Activated CD4-positive, CD25-positive, alpha-beta regulatory T cell treated with anti-CD3 and anti-CD28 coated beads, Interleukin-2, amount 50 U/mL, for 72 hours (primary cell): ENCODE data around the gene PRPF8.

ENCODE experiments used
- DNase-seq: peaks from one replicate; pipeline ENCODE4 v3.0.0; 2021

The PRPF8 gene

GRCh38 chr17:1643999-1644492 is 40.6 kb downstream of the PRPF8 start:
- no peak for DNase-seq

DNA sequence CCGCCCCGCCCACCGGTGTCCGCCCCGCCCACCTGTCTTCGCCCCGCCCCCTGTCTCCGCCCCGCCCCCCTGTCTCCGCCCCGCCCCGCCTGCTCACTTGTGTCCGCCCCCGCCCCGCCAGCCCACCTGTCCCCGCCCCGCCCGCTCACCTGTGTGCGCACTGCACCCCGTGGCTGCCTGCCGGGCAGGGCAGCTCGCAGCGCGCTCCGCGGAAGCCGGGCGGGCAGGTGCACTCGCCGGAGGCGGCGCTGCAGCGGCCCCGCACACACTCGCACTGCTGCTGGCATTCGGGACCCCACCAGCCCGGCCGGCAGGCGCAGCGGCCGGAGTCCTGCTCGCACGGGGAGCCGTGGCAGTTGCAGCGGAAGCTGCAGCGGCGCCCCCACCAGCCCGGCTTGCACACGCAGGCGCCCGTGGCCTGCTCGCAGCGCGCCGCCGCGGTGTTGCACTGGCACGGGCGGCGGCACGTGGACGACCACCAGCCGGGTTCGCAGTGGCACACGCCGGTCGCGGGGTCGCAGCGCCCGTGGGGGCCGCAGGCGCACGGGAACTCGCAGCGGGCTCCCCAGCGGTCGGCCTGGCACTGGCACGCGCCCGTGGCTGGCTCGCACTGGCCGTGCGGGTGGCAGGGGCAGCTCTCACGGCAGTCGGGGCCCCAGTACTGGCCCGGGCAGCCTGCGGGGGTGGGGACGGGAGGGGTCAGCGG is 41.2 kb downstream of the PRPF8 start:
- DNase-seq, result peak; percentile 50

DNA sequence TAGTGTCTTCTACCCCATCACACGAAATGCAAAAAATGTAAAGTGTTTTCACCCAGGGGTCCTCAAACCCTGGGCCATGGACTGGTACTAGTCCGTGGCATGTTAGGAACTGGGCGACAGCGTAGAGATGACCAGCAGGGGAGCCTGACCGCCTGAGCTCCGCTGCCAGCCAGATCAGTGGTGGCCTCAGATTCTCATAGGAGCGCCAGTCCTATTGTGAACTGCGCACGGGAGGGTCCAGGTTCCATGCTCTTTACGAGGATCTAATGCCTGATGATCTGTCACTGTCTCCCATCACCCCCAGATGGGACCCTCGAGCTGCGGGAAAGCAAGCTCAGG is 43.6 kb downstream of the PRPF8 start:
- DNase-seq, result no peak

DNA sequence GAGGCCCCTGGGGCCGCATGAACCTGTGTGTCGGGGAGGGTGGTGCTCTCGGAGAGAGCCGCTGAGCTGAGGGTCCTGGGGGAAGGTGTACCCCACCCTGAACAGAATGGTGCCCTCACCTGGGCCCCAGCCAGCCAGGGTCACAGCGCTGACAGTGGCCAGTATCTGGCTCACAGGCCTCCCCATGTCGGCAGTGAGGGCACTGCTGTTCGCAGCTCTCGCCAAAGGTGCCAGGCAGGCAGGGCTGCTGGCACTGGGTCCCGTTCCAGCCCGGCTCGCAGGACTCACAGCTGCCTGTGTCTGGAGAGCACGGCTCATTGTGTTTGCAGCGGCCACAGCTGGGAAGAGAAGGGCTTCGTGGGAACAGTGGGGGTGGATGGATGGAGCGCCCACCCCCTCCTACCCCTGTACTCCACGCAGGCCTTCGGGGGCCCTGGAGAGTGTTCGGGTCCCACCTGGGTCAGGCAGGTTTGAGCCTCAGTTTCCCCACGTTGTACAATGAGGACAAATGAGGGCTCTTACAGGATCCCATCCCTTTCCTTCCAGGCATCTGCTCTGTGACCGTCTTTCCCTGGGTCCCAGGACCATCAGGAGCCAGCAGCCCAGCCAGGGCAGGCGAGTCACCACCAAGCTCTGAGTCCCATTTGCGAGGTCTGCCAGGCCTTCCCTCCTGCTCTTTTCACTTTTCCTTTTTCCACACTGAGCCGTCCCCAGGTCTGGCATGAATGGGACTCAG is 44.2 kb downstream of the PRPF8 start:
- DNase-seq, result no peak

GRCh38 chr17:1639549-1640180 is 45.0 kb downstream of the PRPF8 start:
- DNase-seq, result no peak

DNA sequence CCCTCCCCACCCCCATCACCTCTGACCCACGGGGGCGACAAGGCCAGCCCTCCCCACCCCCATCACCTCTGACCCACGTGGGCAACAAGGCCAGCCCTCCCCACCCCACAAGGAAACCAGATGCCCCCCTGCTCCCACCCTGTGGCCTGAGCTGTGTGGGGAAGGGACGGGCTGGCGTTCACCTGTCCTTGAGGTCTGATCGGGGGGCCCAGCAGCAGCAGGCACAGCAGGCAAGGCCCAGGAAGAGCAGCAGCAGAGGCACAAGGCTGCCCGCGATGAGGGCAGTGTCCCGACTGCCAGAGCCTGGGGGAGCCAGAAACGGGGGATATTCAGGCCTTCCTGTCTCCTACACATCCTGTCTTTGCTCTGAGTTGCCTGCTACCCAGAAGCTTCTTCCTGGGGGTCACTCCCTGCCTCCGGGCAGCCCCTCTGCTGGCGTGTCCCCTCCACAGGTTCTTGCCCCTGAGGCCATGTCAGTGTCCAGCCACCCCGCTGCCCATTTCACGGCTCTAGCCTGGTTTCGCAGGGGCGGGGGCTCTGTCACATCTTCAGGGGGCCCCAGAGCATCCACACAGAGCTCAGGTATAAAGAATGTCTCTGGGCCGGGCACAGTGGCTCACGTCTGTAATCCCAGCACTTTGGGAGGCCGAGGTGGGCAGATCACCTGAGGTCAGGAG is 45.9 kb downstream of the PRPF8 start:
- DNase-seq, result no peak

DNA sequence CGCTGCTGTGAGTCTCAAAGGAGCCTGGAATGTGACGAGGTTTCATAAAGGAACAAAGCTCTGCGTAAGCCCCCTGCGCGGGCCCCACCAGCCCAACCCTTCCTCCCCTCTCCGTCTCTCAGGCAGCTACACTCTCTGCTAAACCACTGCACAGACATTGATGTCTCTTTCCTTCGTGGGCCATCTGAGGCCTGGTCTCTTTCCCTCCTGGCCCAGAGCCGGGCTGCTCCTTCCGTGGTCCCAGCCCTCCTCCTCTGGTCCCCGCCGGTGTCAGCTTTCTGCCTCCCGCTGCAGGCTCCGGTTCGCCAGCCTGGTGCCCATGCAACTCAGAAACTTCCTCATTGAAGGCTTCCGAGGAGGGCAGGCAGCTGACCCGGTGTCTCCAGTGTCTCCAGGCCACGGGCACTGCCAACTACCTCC is 46.5 kb downstream of the PRPF8 start:
- DNase-seq, result no peak

DNA sequence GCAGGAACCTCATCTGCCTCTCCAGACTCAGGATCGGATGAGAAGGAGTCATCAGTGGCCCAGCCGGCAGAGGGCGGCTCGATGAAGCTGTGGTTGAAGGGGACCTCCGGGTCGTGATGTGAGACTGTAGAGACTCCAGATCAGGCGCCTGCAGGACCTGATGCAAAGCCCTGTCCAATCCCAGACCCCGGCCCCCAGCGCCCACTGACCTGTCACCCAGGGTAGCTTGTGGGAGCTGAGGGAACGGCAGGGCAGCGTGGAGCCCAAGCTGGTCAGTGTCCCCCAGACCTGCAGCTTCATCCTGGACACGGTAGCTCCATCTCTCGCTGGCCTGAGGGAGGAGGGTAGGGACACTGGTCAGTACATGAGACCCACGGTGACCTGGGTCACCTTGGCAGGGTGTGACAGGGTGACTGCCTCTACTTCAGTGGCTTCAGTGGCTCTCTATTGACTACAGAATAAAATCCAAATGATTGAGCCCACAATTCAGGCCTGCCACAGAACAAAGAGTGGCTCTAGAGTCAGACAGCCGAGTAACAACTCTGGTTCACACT is 47.9 kb downstream of the PRPF8 start:
- DNase-seq, result no peak

DNA sequence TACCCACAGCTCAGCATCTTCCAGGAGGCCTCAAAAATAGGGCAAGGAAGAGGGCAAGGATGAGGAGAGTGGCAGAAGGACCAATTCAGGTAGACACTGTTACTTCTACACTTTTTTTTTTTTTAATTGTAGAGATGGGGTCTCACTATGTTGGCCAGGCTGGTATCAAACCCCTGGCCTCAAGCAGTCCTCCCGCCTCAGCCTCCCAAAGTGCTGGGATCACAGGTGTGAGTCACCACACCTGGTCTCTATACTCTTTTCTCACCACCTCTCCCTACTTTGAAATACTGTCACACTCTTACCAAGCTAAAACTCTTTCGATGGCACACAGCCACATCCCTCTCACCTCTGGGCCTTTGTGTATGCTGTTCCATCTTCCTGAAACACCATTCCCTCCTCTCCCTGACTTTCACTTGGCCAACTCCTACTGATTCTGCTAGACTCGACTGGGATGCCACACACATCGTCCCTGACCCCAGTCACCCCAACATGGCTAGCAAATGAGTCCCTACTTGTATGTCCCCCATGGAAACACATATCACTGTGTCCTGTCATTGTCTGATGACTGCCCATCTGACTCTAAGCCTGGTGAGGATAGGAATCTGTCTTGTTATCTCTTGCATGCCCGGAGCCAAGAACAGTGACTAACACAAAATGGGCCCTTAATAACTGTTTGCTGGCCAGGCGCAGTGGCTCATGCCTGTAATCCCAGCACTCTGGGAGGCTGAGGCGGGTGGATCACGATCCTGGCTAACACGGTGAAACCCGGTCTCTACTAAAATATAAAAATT is 48.8 kb downstream of the PRPF8 start:
- no peak for DNase-seq

- no peak for DNase-seq
Observed at GRCh38 chr17:1634841-1635650, 49.6 kb downstream of the PRPF8 start.

DNA sequence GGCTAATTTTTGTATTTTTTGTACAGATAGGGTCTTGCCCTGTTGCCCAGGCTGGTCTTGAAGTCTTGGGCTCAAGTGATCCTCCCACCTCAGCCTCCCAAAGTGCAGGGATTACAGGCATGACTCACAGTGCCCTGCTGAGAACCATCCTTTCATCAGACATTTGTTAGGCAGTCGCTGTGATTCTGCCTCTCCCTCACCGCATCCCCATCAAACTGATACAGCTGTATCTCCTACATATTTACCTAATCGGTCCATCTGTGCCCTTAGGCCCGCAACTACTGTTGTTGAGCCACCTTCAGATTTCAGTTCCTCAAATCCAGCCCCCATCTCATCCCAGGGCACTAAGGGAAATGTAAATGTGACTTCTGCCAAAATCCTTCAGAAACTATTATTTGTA is 54.0 kb downstream of the PRPF8 start:
- DNase-seq, result no peak

DNA sequence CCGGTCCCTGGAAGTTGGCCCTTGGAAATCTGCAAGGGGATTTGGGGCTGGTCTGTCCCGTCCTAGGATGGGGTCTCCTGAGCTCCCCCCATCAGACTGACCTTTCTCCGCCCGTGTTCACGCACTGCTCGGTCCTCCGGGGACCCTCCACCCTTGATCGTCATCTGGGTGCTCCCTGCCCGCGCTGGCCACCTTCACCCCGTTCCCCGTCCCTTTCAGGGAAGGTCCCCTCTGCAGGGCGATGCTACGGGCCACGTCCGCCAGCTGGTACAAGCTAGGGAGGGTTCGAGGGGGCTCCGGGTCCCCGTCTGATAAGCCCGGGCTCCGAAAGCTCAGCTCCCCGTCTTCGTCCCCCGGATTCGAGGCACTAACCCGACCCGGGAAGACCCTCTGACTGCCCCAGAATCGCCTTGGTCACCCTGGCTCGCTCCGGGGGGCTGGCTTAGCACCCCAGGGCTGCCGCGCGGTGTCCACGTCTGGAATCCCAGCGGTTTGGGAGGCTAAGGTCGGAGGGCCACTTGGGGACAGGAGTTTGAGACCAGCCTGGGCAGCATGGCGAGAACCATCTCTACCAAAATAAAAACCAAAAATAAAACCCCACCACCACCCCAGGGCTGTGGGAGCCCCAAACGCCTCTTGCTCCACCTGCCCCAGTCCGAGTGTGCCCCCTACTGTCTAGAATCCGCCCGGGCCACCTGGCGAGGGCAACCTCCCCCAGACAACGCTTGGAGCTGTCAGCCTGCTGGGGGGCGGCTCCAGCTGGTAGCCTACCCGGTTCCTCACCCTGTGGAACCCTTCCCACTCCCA is 55.0 kb downstream of the PRPF8 start:
- peak; percentile 67 for DNase-seq

- DNase-seq, result peak; percentile 82
Observed at GRCh38 chr17:1628856-1629503, 55.7 kb downstream of the PRPF8 start.

DNA sequence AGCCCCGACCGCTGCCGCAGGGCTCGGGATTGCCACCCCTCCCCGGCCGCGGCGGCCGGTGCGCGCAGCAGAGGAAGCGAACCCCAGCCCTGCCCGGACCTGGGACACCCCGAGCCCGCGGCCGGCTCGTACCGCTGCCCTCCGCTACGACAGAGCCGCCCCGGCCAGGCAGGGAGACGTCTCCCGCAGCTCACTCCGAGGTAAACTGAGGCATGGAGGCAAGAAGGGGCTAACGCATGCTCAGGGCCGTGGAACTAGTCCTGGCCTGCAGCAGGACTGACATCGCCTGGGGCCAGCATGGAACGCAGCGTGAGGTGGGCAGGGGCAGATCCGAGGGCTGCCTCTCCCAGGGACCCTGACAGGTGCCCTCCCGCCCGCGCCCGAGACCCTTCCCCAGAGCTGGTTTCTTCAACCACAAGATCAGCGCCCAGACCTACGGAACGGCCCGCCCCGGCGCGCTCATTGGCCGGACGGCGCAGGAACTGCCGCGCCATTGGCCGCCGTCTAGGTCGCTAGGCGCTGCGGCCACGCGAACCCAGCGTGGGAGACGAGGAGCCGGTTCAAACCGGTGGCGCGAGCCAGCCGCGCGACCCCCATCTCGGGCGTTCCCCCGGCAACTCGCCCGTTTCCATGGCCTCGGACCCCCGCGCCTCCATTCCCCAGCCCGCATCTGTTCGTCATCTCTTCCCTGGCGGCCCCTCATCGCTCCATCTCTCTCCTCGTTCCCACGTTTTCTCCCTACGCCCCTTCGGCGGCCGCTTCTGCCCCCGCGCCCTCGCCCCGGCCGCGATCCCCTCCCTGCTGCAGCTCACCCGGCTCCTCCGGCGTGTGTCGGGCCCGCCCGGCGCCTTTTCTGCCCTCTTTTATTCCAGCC is 56.4 kb downstream of the PRPF8 start, which contains the start of gene SLC43A2:
SLC43A2 (minus strand) TSS at position 853 of the 874 bp plus-strand sequence. CDS start 960 bp downstream, outside the sequence.
- DNase-seq, result peak; percentile 78

DNA sequence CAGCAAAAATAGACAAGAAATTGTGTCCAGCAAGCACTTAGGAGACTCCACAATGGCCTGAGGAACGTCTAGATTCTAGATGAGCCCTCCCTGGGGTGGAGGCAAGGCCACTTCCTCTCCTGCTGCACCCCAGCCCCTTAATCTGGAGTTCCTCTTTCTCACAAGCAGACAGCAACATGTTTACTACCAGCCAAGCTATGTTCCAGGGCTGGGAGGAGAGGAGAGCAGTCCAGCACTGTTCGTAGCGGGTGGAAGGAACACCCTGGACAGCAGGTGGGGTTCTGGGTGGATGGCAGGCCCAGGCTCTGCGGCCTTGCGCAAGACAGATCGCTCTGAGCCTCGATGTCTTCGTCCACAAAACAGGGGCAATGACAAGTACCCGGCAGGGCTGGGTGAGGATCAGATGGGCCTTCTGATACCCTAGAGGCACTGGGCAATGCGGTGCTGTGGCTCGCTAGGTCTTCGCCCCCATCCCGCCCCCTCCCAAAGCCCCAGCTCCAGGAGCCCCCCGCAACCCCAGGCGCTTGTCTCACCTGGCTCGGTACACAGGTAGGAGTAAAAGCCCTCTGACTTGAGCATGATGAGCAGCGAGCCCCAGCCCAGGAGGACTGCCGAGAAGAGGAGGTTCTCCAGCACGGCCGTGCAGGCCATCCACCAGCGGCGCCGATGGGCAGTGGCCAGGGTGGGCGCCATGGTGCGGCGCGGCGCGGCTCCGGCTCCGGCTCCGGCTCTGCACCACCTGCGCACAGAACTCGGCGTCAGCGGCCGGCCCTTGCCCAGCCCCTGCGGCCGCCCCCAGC is 57.3 kb downstream of the PRPF8 start:
- no peak for DNase-seq

GRCh38 chr17:1626333-1626732 is 58.3 kb downstream of the PRPF8 start:
- no peak for DNase-seq

DNA sequence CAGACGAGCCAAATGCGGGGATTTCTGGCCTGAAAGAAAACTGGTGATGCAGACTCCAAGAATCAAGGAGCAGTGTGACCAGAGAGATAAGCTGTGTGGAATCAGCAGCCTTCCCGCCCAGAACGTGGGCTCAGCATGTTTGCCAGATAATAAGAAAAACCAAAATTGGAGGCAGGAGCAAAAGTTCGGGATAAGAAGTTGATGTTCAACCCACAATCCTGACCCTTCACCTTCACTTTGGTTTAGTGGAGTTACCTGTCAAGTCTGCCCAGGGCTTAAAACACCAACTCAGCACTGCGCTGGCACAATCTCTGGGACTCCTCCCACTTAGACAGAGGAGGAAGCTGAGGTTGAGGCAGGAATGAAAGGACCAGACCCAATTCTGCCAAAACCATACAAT is 59.1 kb downstream of the PRPF8 start:
- no peak for DNase-seq

DNA sequence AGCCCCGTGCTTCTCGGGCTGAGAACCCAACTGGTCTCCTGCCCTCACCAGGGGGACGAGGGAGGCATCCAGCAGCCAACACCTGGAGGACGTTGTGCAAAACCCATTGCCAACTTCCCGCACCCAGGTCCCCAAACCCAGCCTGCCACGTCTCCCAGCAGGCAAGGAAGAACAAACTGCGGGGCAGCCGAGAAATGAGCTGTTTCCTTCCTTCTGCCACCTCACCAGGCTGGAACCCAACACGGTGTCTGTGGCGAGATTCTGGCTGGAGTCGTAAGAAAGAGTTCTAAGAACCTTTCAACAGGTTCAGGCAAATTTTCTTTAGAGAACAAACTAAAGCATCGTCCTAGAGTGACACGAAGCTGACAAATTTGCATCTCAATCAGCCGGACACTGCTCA is 59.6 kb downstream of the PRPF8 start:
- DNase-seq, result no peak
